Muscle layer of duodenum (tissue), 2 donors: ENCODE measurements around the gene P2RY6.

Experiments used
- H3K27ac ChIP-seq: one replicate; pipeline ENCODE4 v1.7.0; 2013; ENCODE audit warnings: mild to moderate bottlenecking, low read length
- H3K27me3 ChIP-seq: one replicate; pipeline ENCODE4 v1.7.0; 2013; ENCODE audit warnings: low read depth, mild to moderate bottlenecking, control low read depth, low read length
- H3K36me3 ChIP-seq, 2 donors: one replicate each; pipeline ENCODE4 v1.7.0; 2013; ENCODE audit warnings: low read length in 2 of 2, control low read depth in 1 of 2, mild to moderate bottlenecking in 1 of 2; ENCODE audit not compliant: insufficient read depth in 2 of 2, control insufficient read depth in 1 of 2
- H3K4me1 ChIP-seq, 2 donors: one replicate each; pipeline ENCODE4 v1.7.0; 2013; ENCODE audit warnings: low read length in 2 of 2, mild to moderate bottlenecking in 2 of 2, control low read depth in 1 of 2, moderate library complexity in 1 of 2; ENCODE audit not compliant: insufficient read depth in 2 of 2, control insufficient read depth in 1 of 2
- H3K4me3 ChIP-seq, 2 donors: one replicate each; pipeline ENCODE4 v1.7.0; 2013; ENCODE audit warnings: low read length in 2 of 2, low read depth in 1 of 2, mild to moderate bottlenecking in 1 of 2
- H3K9me3 ChIP-seq, 2 donors: one replicate each; pipeline ENCODE4 v1.7.0; 2013; ENCODE audit warnings: low read length in 2 of 2, control low read depth in 1 of 2, mild to moderate bottlenecking in 1 of 2; ENCODE audit not compliant: control insufficient read depth in 1 of 2
- donor health status: healthy.

Gene P2RY6

DNA sequence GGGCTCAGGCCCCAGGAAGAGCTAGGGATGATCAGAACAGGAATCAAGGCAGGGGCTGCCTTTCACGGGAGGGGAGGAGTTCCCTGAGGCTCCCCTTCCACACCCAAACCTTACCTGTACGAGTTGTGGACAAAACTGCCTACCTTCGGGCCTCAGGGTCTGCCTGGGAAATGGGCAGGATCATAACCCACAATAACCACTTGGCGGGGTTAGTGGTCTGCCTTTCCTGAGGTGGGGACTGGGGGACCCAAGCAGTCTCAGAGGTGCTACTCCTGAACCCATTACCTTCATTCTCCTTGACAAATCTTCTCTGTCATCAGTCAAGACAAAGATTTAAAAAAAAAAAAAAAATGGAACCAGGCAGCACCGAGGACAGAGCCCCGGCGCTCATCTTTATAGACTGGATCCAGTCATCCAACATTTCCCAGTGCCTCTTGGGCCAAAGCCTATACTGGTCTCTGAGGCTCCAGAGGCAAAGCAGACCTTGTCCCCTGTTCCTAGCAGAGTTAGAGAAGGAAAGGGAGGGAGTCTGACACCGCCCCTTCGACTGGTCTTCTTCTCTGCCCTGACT is 14.2 kb downstream of the P2RY6 start:
- Histone ChIP-seq H3K27me3 (no peaks in the 10 kb centered on the region), H3K4me1 (peaks cover 11 to 15% of the 10 kb centered on the region in 2 donors), H3K4me3 (no peak overlapping the region), H3K9me3 (no peaks in the 10 kb centered on the region), H3K36me3 (no peaks in the 10 kb centered on the region), H3K27ac (no peak overlapping the region)

DNA sequence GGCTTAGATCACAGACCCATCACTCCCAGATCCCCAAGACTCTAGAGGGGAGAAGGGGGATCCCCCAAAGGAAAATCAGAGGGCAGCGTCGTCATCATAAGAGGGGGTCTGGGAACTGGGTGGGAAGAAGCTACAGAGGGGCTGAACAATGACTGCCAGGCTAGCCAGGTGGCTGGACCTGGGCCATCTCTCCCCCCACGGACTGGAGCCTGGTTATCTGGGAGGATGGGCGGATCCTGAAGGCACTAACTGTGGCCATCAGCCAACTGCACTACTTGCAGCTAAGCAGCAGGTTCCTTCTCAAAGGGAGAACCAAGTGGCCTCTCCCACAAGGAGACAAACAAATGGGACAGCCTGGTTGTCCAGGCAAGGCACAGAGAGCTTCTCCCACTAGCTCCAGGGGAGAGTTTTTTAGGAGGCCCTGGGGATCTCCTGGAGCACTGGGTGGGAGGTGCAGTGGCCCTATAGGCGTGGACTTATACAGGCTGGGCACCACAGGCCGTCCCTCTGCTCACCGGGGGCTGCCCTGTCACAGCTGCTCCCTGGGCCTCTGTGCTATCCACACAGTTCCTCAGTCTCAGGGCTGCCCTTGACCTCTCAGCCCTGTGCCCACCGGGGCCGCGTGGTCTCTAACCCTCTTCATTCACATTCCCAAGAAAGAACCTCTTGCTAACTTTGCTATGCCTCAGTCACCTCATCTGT is 15.4 kb downstream of the P2RY6 start:
- no peaks in the 10 kb centered on the region for H3K27me3 ChIP-seq
- no peak overlapping the region for H3K4me3 ChIP-seq
- H3K36me3 ChIP-seq = no peaks in the 10 kb centered on the region
- no peak overlapping the region for H3K27ac ChIP-seq
- no peaks in the 10 kb centered on the region for H3K9me3 ChIP-seq
- H3K4me1 ChIP-seq = peaks cover 11 to 15% of the 10 kb centered on the region in 2 donors

DNA sequence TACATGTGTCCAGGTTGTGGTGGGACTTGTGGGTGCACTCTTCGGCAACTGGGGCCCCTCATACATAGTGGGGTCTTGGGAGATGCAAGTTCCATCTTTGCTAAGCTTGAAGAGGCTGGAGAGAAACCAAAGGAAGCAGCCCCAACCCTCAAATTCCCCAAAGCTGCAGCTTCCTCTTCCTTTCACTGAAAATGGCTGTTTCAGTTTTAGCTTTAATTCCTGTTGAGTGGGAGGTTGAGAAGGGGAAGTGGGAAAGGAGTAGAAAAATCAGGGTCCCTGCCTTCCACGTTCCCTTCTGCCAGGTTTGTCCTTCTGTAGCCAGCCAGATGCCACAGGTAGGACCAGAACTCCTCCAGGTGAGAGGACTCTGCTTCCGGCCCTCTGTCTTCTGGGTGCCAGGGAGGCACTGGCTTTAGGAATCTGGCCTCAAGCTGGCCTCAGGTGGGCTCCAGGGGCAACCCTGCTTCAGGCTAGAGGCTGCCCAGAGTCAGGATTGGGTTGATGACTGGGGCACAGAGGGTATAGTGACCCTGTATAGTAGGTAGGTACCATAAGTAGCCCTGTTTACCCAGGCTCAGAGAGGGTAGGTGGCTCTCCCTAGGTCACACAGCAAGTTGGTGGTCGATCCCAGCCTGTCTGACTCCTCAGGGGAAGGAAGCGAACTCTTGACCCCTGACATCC is 16.2 kb downstream of the P2RY6 start:
- no peaks in the 10 kb centered on the region for H3K9me3 ChIP-seq
- H3K4me3 ChIP-seq = peak overlapping the region in 1 of 2 donors; percentile 21
- H3K4me1 ChIP-seq = peaks cover 8 to 15% of the 10 kb centered on the region in 2 donors
- H3K27me3 ChIP-seq = no peaks in the 10 kb centered on the region
- no peaks in the 10 kb centered on the region for H3K36me3 ChIP-seq
- peak overlapping the region; percentile 51 for H3K27ac ChIP-seq

DNA sequence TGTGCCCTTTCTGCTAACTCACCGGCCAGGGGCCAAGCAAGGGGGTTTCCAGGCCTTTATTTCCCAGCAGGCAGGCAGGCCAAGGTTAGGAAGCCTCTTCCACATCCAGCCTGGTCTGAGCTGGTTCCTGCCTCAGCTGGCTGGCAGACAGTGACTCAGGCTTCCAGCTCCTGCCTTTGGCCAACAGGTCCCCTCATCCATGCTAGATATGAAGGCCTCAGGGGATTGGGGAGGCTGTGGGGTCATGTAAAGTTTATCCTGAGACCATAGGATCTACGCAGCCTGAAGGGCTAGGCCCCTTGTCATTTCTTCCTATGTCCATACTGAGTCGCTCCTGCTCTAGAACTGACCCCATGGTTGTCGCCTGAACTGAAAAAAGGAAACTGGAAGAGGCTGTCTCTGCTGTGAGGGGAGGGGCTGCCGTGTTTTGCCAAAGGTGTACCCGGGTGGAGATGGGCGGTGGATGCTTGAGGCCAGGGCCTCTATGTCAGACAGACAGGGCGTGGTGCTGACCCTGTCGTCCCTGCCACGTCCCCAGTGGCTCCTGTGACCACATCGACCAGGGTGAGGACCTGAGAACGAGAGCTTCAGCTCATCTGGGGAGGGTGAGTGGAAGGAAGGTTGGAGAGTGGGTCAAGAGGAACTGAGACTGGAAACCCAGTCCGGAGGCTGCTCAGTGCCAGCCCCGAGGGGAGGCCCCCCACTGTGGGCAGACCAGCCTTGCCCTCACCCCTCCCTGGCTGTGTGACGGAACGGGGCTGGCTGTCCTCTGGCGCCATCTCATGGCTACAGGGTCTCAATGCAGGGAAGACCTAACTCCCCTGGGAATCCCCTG is 17.0 kb downstream of the P2RY6 start:
- Histone ChIP-seq H3K36me3 (no peaks in the 10 kb centered on the region), H3K4me1 (peaks cover 8 to 15% of the 10 kb centered on the region in 2 donors), H3K9me3 (no peaks in the 10 kb centered on the region), H3K27ac (peak overlapping the region; percentile 51), H3K4me3 (peak overlapping the region; percentile 48 to 55), H3K27me3 (no peaks in the 10 kb centered on the region)

DNA sequence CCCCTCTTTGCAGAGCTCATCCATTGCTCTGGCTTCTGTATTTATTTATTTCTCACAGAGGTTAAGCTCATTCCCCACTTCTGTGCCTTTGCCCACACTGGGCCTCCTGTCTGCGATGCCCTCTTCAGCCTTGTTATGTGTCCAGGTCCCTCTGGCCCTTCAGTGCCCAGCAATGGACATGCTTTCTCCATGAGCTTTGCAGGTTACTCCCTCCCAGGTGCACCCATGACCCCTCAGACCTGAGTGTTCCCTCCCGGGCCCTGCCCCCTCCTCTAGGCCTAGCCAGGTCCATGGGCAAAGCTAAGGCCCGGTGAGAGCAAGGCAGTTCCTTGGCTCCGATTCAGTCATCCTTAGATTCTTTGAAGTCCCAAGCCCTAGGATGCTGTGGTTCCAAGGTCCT is 18.4 kb downstream of the P2RY6 start:
- H3K27ac ChIP-seq = no peak overlapping the region
- no peaks in the 10 kb centered on the region for H3K36me3 ChIP-seq
- no peak overlapping the region for H3K4me3 ChIP-seq
- peaks cover 8 to 15% of the 10 kb centered on the region in 2 donors for H3K4me1 ChIP-seq
- H3K27me3 ChIP-seq = no peaks in the 10 kb centered on the region
- no peaks in the 10 kb centered on the region for H3K9me3 ChIP-seq

DNA sequence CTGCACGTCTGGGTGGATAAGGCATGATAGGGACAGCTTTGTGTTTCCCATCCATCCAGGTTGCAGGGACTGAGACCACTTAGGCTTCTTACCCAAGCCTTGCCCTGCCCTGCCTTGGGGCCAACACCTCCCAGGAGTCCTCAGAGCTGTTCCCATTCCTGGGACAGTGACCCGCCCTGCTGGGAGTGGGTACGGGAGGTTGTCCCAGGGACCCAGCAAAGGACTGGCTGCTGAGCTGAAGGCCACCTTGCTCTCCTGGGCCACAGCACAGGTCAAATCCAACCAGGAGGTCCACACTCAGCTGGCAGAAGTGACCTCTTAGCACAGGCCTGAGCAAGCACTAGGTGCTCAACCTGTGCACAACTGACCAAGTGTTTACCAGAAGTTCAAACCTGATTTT is 19.1 kb downstream of the P2RY6 start:
- Histone ChIP-seq H3K4me1 (peaks cover 8 to 15% of the 10 kb centered on the region in 2 donors), H3K9me3 (no peaks in the 10 kb centered on the region), H3K27ac (no peak overlapping the region), H3K4me3 (no peak overlapping the region), H3K36me3 (no peaks in the 10 kb centered on the region), H3K27me3 (no peaks in the 10 kb centered on the region)

DNA sequence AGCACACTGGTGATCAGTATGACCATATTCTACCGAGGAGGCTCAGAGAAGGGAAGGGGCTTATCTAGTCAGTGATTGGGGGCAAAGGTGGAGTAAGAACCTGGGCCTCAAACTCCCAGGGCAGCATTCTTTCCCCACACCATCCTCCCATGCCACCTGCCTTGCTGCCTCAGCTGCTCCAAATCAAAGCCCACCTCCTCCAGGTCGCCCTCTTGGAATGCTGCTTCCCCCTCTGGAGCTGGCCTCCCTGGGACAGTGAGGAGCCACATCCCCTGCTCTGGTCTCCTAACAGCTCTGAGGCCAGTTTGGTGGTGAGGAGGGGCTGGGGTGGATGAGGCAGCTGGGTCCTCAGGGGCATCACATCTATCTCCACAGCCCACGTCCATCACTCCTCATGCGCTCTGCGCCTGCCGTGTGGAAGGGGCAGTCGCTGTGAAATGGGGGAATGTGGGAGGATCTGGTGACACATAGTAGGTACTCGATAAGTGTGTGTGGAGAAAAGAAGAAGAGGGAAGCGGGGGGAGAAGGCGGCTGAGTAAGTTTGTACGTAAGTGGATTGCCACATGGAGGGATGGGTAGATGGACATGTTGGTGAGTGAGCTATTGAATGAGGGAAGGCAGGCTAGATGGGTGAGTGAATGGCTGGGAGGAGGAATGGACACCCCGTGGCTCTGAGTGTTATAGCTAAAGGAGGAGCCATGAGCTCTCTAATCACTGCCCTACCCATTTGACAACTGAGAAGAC is 19.8 kb downstream of the P2RY6 start:
- Histone ChIP-seq H3K4me3 (no peak overlapping the region), H3K9me3 (no peaks in the 10 kb centered on the region), H3K27ac (no peak overlapping the region), H3K4me1 (peaks cover 8 to 15% of the 10 kb centered on the region in 2 donors), H3K36me3 (no peaks in the 10 kb centered on the region), H3K27me3 (no peaks in the 10 kb centered on the region)

DNA sequence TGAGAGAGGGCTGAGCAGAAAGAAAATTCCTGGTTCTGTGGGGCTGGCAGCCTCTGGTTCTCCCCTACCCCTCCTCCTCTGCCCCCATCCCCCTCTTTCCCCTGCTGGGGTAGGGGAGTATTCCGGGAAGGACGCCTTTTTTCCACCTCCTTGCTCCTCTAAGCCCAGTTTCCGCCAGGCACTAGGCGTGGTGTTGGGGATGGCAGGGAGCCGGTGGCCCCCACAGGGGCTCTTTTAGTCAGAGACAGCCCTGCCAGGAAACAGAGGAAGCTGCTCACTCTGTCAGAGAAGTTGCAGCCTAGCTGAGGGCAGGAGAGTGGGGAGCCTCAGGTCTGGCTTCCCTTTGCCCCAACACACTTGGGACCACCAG is 20.4 kb downstream of the P2RY6 start:
- no peaks in the 10 kb centered on the region for H3K27me3 ChIP-seq
- H3K4me1 ChIP-seq = peaks cover 8 to 15% of the 10 kb centered on the region in 2 donors
- H3K4me3 ChIP-seq = no peak overlapping the region
- H3K27ac ChIP-seq = no peak overlapping the region
- no peaks in the 10 kb centered on the region for H3K36me3 ChIP-seq
- H3K9me3 ChIP-seq = no peaks in the 10 kb centered on the region

DNA sequence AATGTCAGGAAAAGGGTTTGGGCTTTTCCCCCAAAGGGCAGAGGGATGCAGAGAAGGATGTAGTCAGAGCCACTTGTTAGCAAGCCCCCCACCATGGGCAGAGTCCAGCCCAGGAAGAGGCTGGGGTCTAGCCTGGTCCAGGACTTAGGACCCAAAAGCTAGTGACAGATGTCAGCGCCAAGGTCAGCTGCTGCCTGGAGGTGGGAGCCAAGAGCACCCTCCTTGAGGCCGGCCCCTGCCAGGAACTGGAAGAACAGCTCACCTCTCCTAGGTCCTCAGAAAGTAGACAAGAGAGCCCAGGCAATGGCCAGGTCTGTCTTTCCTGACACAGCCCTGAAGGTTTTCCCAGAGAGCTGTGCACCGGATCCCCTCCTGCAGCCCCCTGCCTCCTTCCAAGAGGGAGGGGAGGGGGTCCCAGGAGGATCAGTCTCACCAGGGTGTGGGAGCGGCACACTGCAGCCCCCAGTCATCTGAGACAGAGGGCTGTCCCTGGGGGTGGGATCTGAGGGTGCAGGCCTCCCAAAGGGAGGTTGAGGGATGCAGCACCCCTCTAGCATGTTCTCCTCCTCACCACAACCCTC is 21.3 kb downstream of the P2RY6 start:
- Histone ChIP-seq H3K4me1 (peaks cover 7 to 15% of the 10 kb centered on the region in 2 donors), H3K27ac (no peak overlapping the region), H3K4me3 (no peak overlapping the region), H3K27me3 (no peaks in the 10 kb centered on the region), H3K9me3 (no peaks in the 10 kb centered on the region), H3K36me3 (no peaks in the 10 kb centered on the region)

DNA sequence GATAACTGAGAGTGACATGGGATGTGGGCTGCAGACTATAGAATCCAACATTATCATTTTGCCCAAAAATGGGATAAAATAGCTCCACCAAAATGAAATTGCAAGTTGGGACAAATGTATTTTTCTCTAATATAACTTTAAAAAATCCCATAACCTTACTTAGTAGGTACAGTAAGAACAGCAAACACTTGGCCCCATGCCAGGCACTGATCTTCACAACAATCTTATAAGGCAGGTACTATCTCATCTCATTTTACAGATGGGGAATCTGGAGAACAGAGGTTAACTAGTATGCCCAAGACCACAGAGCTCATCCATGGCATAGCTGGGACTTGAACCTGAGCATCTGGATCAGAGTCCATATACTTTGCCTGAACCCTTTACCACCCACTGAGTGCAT is 22.5 kb downstream of the P2RY6 start:
- Histone ChIP-seq H3K27ac (no peak overlapping the region), H3K4me3 (no peak overlapping the region), H3K36me3 (no peaks in the 10 kb centered on the region), H3K4me1 (peaks cover 0 to 4% of the 10 kb centered on the region in 2 donors), H3K9me3 (no peaks in the 10 kb centered on the region), H3K27me3 (no peaks in the 10 kb centered on the region)
